Adrenal gland (tissue), 12 donors: ENCODE results near the gene SMAD3. TPM values are rescaled to one million over a fixed set of nuclear protein-coding genes. Genes with fewer than 3 reads are reported as not detected.

ENCODE experiments used
- DNase-seq, 7 donors: peaks; one replicate each; pipeline ENCODE4 v3.0.0-alpha.2; 2019 to 2020
- H3K27ac ChIP-seq, 5 donors: fragments of 200-600 bp; sonication (generic) in 4 of 5; 1 replicate in 3 of 5; 2 replicates in 2 of 5; pipeline versions ENCODE4 v1.5.1 to v1.8.0; 2016 to 2020; ENCODE audit warnings: mild to moderate bottlenecking in 1 of 5
- H3K27me3 ChIP-seq: fragments of 200-600 bp; 2 replicates; pipeline ENCODE4 v1.8.0; 2021
- H3K36me3 ChIP-seq, 2 donors: fragments of 200-600 bp; replicated peaks in 1 of 2; 1 replicate in 1 of 2; 2 replicates in 1 of 2; pipeline versions ENCODE4 v1.5.1 to v1.8.0; 2018 to 2022
- H3K4me1 ChIP-seq, 2 donors: fragments of 200-600 bp; replicated peaks in 1 of 2; 1 replicate in 1 of 2; 2 replicates in 1 of 2; pipeline versions ENCODE4 v1.5.1 to v1.8.0; 2018 to 2021
- H3K4me3 ChIP-seq, 4 donors: fragments of 200-600 bp; sonication (generic) in 3 of 4; one replicate each; pipeline ENCODE4 v1.5.1; 2016 to 2018
- H3K9me3 ChIP-seq, 3 donors: fragments of 200-600 bp; sonication (generic) in 1 of 3; replicated peaks in 1 of 3; 1 replicate in 2 of 3; 2 replicates in 1 of 3; pipeline versions ENCODE4 v1.5.1 to v1.8.0; 2016 to 2021
- CTCF ChIP-seq, 6 experiments: fragments of 450-650 bp in 4 of 6; fragments of 200-600 bp in 2 of 6; sonication (generic) in 1 of 6; IDR thresholded peaks; 1 replicate in 5 of 6; 2 replicates in 1 of 6; pipeline versions ENCODE4 v1.5.1 to v1.8.0; 2016 to 2021; ENCODE audit warnings: antibody characterized with exemption in 6 of 6, mild to moderate bottlenecking in 2 of 6, moderate library complexity in 1 of 6
- POLR2A ChIP-seq, 2 donors: fragments of 450-650 bp; IDR thresholded peaks; one replicate each; pipeline ENCODE4 v1.6.1; 2017; ENCODE audit warnings: antibody characterized with exemption in 2 of 2, mild to moderate bottlenecking in 2 of 2, moderate library complexity in 1 of 2
- WGBS, 4 donors: extraction: QIAGEN DNeasy Blood & Tissue Kit in 2 of 4; methylation state at CpG; one replicate each; pipeline versions ENCODE4 v1.1.5 to v1.1.7; 2013 to 2017; 5-methylcytosine and 5-hydroxymethylcytosine counted together
- intact Hi-C, 2 donors: fragments of 100-400 bp; cut with DNase I; formaldehyde crosslinking; loops; one replicate each; pipeline versions ENCODE4 v1.14.1 to v1.15.0; 2022 to 2023
- polyA plus RNA-seq, 3 donors: library from polyadenylated mRNA; stranded (reverse); fragments of 200-250 nt in 2 of 3; fragments of 350-450 nt in 1 of 3; fragmentation: Illumina TruSeq in 1 of 3; extraction: RNeasy Lipid Tissue Mini Kit (QIAGEN cat#74804) in 1 of 3; gene quantifications; one replicate each; pipeline ENCODE4 v1.2.3, GENCODE V29; 2013 to 2014
- total RNA-seq, 9 donors: library from RNA; depleted of rRNA in 4 of 9; stranded (reverse); fragments of >200 nt in 4 of 9; fragments of 120-200 nt in 1 of 9; fragmentation: NEBNext Ultra II Directional in 1 of 9; extraction: Animal tissue kit (Norgen Biotek cat#: 25700) in 1 of 9; gene quantifications; one replicate each; pipeline versions ENCODE4 v1.1.0 to v1.2.4, GENCODE V29; 2013 to 2023
- donor health status: healthy with polysubstance abuse.
- donor health status: Bipolar disorder and iron deficiency.
- donor health status: DM: yes; HTN: yes; CAD: no.
- donor health status: DM: no; HTN: no; CAD: no.
- donor health status: DM: no; HTN: no; CAD: no.
- donor health status: DM: yes; HTN: yes; CAD: no.

Gene SMAD3
- total and polyA plus RNA-seq, 12 donors: 6.4 to 92.0 (median 8.0) TPM

- Histone ChIP-seq H3K27me3 (no peaks in the 10 kb centered on the region), H3K36me3 (no peaks in the 10 kb centered on the region), H3K4me1 (peaks cover 6 to 11% of the 10 kb centered on the region in 2 donors), H3K9me3 (no peaks in the 10 kb centered on the region), H3K27ac (no peak overlapping the region), H3K4me3 (no peak overlapping the region)
- WGBS, 4 donors: 87 to 94% (median 94%) methylated on average over 8 of the region's 8 CpGs
- intact Hi-C loops: no loop called here
- DNase-seq: no peak
- TF ChIP-seq POLR2A (IDR thresholded peaks at IDR 0.05) (no peak), CTCF (IDR thresholded peaks at IDR 0.05) (no peak)
These were observed 131.4 kb downstream of the SMAD3 start for GRCh38 chr15:67196672-67197363.

- intact Hi-C loops: no loop called here
- no peaks in the 10 kb centered on the region for H3K36me3 ChIP-seq
- no peak for TF ChIP-seq POLR2A (IDR thresholded peaks at IDR 0.05)
- TF ChIP-seq CTCF (IDR thresholded peaks at IDR 0.05): no peak
- H3K27ac ChIP-seq: no peak overlapping the region
- H3K4me1 ChIP-seq: peaks cover 6 to 11% of the 10 kb centered on the region in 2 donors
- WGBS, 4 donors: 94 to 100% (median 99%) methylated on average over 2 of the region's 2 CpGs
- H3K27me3 ChIP-seq: no peaks in the 10 kb centered on the region
- H3K9me3 ChIP-seq: no peaks in the 10 kb centered on the region
- DNase-seq: no peak
- H3K4me3 ChIP-seq: no peak overlapping the region
These were observed 131.9 kb downstream of the SMAD3 start for GRCh38 chr15:67197364-67197695.

- no peak for TF ChIP-seq POLR2A (IDR thresholded peaks at IDR 0.05)
- TF ChIP-seq CTCF (IDR thresholded peaks at IDR 0.05): no peak
- Histone ChIP-seq H3K27me3 (no peaks in the 10 kb centered on the region), H3K4me1 (peaks cover 6 to 11% of the 10 kb centered on the region in 2 donors), H3K27ac (no peak overlapping the region), H3K36me3 (peaks cover 0 to 9% of the 10 kb centered on the region in 2 donors), H3K9me3 (no peaks in the 10 kb centered on the region), H3K4me3 (no peak overlapping the region)
- 94 to 99% (median 98%) methylated on average over 7 of the region's 7 CpGs for WGBS, 4 donors
- intact Hi-C loops: no loop called here
- no peak for DNase-seq
These were observed 132.9 kb downstream of the SMAD3 start for GRCh38 chr15:67198157-67198754.

GRCh38 chr15:67199391-67199790, 134.0 kb downstream of the SMAD3 start:
- Histone ChIP-seq H3K36me3 (peaks cover 0 to 18% of the 10 kb centered on the region in 2 donors), H3K27ac (no peak overlapping the region), H3K4me1 (peaks cover 6 to 11% of the 10 kb centered on the region in 2 donors), H3K9me3 (no peaks in the 10 kb centered on the region), H3K27me3 (no peaks in the 10 kb centered on the region), H3K4me3 (no peak overlapping the region)
- 92 to 98% (median 97%) methylated on average over 4 of the region's 4 CpGs for WGBS, 4 donors
- TF ChIP-seq POLR2A (IDR thresholded peaks at IDR 0.05): no peak
- TF ChIP-seq CTCF (IDR thresholded peaks at IDR 0.05): no peak
- no peak for DNase-seq
- intact Hi-C loops: no loop called here
